B cell (primary cell): Measurements from ENCODE around the gene FEM1B.

Source experiments
- CTCF ChIP-seq: fragments of 200-600 bp; IDR thresholded peaks from one replicate; pipeline ENCODE4 v1.8.0; 2022; ENCODE audit warnings: antibody characterized with exemption, mild to moderate bottlenecking
- EZH2 ChIP-seq: IDR thresholded peaks from 2 replicates; pipeline ENCODE4 v1.6.1; 2012; ENCODE audit warnings: borderline replicate concordance, low read depth, mild to moderate bottlenecking, moderate library complexity, low read length; ENCODE audit not compliant: insufficient read depth, poor library complexity, severe bottlenecking

GRCh38 chr15:68303134-68303533, 25.6 kb downstream of the FEM1B start:
- TF ChIP-seq CTCF (no peak), EZH2 (no peak)
